HuH-7 (cell line): ENCODE results near the gene EBF3.

Source experiments
- DNase-seq: peaks from one replicate; pipeline ENCODE4 v3.0.0; 2011; ENCODE audit warnings: low spot score

Gene EBF3

DNA sequence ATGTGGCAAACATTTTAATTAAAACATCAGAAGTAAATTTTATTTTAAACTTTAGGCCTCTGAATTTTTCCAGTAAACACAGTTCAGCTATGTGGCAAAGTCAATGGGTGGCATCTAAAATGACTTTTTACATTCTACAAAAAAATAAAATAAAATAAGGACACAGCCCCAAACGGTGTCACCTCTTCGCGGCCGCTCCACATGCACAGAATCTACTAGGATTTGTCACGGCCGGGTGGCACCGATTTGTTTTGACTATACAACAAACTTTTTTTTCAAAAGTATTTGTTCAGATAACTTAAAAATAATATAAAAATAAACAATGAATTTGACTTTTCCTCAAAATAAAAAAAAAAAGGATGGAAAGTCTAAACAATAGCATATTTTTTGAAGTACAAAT is 127.8 kb downstream of the EBF3 start:
- DNase-seq, result no peak

DNA sequence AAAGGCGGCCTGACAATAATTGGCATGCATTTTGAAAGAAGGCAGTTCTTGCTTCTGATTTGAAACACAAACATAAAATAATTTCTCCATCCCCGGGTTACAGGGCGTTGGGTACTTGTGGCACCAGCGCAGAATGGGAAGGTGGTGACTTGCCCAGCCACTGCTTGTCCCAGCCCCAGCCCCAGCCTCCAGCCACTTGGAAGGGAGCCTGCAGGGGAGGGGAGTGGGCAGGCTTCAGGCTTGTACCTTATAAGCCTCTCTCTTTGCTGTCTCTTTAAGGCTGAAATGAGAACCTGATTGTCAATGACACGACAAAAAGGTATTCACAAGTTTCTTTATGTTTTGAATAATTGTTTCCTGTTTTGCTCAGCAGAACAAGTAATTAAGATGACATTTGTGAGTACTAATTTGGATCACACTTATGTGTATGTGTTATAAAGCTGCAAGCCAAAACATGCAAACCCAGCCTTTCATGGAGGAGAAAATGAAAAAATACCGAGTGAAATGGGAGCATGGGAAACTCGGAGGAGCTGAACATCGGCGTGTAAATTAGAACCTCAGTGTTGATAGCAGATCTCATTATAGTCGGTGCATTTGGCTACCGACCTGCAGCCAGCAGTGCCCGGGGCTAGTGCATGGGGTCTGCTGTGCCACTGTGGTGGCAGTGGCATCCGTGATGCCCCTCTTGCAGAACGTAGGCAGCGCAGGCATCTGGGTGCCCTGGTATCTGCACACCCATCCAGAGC is 129.9 kb downstream of the EBF3 start:
- no peak for DNase-seq

DNA sequence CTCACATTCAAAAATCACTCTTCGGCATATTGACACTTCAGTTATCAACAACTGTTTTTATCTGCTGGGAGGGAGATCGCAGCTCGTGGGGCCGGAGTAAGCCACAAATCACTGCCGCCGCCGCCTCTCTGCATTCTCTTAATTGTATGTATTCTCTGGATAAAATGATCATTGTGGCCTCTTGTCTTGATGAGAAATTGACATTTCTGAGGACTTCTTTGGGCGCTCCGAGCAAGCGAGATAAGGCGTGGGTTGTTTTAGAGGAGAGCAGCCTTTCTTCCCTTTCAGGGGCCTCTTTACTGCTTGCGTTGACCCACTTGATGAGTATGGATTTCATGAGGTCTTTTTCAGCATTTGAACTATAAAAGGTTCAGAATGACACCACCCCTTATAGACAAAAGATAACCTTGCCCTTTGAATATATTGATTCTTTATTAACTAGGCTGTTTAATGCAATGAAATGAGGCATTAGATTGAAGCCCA is 130.6 kb downstream of the EBF3 start:
- DNase-seq, result no peak

DNA sequence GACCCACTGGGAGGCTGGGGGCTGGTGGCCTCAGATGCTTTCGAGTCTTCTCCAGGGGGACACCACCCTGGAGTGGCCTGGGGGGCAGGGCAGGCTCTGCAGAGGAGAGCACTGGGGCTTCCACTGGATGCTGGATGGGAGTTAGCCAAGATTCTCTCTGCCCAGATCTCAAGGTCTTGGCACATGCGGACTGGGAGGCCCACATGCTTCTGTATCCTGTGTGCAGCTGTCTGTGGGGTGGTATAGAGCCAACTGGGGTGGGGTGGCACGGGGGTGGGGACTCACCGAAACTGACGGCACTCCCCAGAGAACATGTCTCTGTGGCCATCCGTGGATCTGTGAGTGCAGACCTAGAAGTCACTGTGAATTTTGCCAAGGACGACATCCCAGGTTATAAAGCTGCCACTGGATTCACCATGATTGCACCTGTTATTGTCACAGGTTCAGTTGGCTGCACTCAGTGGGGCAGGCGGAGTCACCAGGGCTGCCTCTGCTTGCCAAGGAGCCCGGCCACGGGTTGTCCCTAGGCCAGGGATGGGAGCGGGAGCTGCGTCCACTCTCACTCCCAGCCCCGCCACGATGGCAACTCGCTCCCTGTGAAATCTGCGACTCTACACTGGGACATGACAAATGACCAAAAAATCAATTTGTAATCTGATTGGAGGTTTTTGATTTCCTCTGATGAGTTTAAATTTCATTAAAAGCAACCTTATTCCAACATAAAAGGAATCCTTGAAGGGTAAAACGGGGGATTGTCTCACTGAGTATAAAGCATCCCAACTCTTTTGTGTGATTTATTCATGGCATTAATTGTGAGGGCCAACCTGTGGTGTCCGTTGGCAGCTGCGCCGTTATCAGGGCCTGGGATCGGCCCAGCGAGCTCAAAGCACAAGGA is 131.3 kb downstream of the EBF3 start:
- DNase-seq, result no peak

DNA sequence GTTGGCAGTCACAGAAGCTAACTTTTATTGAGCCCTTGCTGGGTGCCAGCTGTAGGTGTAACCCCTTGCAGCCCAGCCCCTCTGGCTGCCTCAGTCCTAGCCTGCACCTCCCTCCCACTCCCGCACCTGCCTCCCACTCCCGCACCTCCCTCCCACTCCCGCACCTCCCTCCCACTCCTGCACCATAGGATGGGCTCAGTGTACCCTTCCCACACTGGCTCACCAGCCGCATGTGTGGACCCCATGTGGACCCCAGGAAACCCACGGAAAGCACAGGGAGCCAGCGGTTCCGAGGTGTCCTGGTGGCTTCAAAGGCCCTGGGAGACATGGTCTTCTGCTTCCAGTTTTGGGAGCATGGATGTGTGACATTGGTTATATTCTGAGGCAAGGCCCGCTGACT is 132.9 kb downstream of the EBF3 start:
- DNase-seq, result no peak

DNA sequence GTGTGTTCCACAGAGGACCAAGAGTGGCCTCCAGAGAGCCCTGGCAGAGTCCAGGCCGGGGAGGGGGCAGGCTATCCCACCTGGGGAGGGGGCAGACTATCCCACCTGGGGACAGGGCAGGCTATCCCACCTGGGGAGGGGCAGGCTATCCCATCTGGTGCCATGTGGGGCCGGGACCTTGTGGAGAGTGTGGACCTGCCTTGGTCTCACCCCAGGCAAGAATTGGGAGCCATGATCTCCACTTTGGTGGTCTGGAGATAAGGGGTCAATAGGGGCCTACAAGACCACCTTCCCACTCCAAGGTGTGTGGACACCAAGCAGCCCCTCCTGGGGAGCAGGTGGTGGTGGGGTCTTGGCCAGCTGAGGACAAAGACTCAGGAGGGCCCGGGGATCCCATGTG is 138.2 kb downstream of the EBF3 start:
- DNase-seq, result no peak

DNA sequence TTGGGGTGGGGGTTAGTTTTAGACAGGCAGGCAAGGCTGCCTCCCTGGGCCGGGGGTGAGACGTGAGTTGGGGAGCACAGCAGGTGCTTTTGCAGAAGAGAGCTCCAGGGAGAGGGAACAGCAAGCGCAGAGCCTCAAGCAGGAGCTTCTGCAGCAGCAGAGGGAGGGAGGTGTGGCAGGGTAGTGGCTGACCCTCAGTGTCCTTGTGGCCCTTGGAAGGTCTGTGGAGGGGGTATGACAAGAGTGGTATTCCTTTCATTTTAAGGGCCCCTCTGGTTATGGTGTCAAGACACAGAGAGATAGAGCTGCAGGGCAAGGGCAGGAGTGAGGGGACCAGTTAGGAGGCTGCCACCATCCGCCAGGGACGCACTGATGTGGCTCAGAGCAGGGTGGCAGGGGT is 138.9 kb downstream of the EBF3 start:
- no peak for DNase-seq

DNA sequence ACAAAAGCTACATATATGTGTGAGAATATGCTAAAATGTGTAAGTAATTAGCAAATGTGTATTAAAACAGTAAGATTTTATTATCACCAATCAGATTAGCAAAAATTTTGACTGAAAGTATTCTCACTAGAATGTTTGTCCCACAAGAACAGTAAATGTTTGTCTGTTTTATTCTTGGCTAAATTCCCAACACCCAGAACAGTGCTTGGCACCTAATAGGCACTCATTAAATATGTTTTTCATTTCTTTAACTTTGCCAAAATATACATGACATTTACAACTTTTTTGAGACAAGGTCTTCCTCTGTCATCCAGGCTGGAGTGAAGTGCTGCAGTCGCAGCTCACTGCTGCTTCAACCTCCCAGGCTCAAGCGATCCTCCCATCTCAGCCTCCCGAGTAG is 143.6 kb downstream of the EBF3 start:
- DNase-seq, result no peak

DNA sequence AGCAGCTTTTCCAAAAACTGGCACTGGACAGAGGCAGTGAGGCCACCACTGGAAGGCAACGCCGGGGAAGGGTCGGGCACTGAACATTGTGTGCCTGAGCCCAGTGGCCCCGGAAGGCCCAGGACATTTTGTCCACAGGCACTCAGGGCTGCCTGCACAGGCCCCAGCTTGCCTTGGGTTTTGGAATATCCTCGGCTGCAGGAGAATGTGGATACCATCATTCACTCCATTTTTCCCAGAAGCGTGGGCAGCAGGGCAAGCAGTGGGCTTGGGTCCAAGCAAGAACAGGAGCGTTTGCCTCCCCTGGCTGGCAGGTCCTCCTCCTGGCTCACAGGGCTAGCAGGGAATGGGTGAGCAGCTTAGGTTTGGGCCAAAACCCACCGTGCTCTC is 147.4 kb downstream of the EBF3 start:
- DNase-seq, result no peak

DNA sequence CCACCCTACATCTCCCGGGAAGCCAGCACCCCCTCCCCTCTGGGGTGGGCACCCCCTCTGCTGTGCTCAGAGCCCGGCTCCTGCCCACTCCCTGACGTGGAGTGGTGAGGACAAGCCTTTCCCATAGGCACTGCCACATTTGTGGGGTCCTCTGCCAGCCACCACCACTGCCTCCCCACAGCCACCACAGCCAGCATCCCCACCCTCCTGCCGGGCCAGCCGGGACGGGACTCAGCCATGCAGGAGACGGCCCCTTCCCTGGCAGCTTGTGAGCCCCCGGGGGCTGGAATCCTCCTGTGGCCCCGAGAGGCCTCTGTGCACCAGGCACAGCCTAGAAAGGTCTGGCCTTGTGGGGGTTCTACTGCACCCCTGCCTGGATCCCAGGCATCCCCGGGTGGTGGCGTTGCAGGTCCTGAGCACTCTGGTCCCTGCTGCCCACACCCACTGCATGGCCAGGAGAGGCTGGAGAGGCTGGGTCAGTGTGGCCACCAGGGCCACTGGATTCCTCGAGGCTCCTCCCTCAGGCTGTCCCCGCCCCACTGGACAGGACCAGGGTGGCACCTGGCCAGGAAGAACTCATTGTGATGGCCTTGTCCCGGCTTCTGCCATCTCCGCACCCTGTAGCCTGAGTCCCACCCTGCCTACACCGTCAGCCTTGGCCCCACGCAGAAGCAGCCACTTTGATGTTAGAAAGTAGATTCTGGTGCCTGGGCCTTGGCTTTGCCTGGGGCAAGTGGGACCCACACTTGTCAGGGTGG is 148.0 kb downstream of the EBF3 start:
- no peak for DNase-seq

DNA sequence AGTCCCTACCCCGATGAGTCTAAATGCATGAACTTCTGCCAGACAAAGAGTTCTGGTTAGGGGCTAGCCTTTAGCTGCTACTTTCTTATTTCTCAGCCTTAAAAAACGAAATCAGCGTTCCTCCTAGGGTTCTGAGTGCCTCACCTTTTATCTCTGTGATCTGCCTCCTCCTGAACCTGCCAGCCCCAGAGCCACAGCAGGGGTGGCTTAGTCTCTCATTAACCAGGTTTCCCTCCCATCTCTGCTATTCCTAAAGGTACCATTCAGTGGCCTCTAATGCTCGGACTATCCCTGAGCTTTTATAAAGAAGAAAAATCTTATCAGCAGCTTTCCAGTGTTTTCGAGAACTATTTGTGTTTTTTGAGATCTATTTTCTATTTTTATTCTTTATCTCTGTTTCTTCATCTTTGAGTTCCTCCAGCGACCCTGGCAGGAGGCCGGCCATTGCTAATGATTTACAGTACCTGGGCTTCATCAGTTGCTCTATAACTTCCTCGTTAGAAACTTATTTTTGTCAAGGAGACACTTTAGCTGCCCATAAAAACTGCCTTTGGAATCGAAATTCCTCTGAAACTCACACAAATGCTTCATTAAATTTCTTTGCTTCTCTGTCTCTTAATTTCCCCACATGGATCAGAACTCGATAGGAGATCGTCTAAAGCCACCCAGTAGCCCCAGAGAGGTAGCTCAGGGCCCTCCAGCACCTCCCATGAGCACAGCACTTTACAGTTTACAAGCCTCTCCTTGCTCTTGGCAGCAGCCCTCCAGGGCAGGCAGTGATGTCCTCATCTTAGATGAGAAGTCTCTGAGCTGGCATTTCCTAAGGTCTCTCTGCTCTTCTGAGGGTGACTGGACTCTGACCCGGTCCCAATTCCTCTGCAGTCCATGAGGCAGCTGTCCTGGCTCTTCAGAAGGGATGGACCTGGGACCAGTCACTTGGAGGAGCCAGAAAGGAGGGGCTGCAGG is 149.1 kb downstream of the EBF3 start:
- DNase-seq, result no peak

DNA sequence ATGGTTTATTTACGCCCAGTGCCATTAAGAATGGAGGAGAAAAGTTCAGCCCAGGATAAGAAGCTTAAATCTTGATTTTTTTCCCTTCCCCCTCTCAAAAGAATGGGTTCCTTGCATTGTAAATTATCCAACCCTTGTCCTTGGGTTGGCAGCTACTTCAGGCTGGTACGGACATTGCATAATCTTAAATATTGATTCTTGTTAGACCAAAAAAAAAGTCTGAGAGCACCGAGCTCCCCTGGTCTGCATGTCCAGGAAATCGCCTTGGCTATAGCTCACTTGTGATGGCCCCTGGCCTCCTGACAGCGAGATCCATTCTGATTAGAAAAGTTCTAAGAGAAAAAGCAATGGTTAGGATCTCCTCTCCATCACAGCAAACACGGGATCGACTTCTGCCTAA is 151.7 kb downstream of the EBF3 start:
- DNase-seq, result no peak

DNA sequence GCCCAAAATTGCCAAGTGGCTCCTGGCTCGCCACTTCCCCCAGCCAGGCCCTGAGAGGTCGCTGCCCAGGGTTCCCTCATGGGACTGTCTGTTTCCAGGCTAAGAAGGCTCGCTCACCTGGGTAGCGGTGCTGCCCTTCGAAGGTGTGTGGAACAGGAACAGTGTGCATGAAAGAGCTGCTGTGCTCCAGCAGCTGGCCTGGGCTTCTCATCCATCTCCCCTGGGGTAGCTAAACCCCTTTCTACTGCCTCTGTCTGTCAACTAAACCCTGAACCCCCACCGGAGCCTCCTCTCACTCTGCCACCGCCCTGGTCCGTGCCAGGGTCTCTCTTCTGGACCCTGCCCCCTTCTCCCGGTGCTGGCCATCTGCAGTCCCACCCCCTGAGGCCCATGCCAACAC is 152.9 kb downstream of the EBF3 start:
- no peak for DNase-seq

DNA sequence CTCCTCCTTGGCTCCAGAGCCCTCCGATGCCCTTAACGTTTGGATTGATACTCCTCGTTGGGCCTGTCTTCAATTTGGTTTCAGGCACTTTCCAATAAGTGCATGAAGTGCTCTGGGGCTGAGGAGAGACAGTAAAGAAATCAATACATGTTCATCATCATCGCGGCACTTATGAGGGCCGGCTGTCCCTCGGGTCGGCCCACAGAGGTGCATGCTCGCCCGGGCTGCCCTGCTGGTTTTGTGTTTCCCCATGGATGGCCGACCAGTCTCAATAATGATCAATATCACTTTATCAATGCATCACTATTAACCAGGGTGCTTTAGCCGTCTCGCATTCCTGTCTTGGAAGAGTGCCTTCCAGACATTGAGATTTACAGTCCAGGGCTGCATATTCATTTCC is 154.2 kb downstream of the EBF3 start:
- no peak for DNase-seq

DNA sequence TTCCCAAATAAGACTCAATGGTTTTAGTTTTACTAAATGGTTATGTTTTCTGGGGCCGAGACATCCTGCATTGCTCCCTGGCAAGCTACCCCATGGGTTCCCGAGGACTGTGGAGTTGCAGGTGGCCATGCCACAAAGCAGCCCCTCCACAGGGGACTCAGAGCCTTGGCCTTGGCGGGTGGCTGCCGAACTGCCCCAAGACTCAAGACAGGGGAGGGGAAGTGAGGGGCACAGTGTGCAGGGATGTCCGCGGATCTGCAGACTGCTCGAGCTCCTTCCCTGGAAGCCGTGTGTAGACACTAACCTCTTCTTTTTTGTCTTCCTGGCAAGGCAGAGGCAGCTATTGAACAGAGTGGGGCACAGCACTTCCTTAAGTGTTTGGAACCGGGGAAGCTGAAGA is 154.6 kb downstream of the EBF3 start:
- no peak for DNase-seq

DNA sequence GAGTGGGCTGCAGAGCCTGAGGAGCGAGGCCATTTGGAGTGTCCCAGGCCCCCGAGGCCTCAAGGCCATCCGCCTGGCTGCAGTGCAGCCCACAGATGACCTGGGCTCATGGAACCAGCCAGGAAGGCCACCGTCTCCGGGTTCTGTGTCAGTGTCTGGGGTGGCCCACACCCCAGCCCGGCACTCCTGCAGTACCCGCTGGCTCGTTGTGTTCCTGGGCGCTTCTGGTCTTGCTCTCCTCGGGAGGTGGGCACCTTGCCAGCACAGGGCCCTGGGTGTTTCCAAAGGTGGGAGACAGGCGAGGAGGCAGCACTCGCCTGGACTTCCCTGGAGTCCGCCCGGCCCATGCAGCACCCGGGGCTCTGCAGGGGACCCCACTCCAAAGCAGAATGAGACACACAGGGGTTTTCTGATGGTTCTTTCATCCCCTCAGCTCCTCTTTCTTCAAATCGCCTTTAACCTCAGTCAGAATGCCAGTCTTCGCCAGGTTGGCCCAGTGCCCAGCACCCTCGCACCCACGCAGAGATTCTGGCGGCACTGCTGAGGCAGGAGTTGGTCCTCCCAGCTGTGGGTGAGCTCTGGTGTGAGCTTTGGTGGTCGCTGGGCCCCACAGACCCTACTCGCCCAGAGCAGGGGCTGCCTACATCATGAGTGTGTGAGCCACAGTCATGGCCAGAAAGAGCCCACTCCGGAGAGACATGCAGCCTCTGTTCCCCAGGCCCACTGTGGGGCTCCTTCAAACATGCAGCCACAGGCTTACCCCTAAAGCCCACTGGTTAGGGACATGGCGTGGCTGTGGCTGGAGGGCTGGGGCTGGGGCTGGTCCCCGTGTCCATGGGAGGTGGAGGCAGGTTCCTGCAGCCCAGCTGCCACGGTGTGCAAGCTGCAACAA is 155.7 kb downstream of the EBF3 start:
- no peak for DNase-seq

DNA sequence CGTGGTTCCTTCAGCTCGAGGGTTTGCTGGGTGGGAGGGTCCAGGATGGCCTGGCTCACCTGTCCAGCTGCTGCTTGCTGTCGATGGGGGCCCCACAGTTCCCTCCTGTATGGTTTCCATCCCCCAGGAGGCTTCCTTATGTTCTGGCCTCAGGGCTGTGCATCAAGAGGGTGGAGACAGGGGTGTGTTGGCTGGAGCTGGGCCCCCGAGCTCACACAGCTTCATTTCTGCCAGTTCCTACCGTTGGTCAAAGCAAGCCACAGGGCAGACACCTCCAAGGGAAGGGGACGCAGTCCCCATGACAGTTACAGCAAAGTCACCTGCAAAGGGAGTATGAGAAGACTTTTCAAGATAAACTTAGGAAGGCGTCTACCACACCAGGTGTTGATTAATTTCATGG is 156.9 kb downstream of the EBF3 start:
- no peak for DNase-seq

DNA sequence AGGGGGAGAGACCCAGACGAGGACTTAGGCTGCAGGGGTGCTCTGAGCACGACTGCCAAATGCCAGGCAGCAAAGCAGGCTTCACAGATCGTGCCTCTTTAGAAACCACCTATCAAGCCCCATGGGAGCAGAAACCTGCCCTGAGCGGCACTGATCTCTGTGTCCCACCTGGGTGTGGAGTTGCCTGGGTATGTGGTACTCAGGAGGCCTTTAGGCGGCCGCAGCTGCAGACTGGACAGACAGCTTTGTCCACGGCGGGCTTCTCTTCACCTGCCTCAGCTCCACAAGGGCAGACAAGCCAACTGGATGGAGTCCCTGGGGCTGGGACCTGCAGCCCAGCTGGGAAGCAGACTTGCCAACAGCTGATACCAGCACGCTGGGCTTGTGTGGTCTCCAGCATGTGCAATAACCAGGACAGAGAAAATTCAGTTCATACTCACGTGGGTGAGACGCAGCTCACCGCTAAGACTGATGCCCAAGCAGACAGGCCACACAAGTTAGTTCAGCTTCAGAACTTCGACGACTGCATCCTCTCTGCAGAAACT is 163.2 kb downstream of the EBF3 start:
- DNase-seq, result no peak

DNA sequence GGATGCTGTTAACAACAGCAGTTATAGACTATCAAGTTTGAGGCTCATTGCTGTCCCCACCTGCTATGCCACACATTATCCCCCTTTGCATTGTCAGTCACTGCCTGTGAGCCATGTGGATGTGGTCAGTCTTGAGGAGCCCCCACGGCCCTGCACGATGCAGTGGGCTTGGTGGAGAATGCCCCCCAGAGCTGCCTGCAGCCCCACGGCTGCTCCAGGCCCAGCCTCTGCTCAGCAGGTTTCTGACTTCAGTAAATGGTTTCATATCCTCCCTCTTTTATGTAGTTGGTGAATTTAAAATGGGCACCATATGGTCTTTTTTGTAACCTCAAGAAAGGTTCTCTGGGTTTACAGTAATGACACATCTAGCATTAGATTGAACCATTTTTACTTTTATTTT is 164.1 kb downstream of the EBF3 start:
- DNase-seq, result no peak
